ENCODE measurements around the gene TBC1D1. TPM values are rescaled to one million over a fixed set of nuclear protein-coding genes. Genes with fewer than 3 reads are reported as not detected.
A peak's percentile ranks its signal among the peaks of the same experiment; 100 is the strongest.

The TBC1D1 gene
- total RNA-seq, 1 donor from 2014 or later = 58.5 TPM

- Mint-ChIP-seq H3K36me3 (ENCODE audit: low read depth) (peaks cover 18% of the 10 kb centered on the region), H3K27me3 (ENCODE audit: low read depth) (no peaks in the 10 kb centered on the region), H3K9me3 (no peaks in the 10 kb centered on the region), H3K4me1 (ENCODE audit: low read depth) (peaks cover 22% of the 10 kb centered on the region), H3K27ac (no peak overlapping the region), H3K4me3 (ENCODE audit: low read depth) (no peak overlapping the region)
- intact Hi-C loops (cut with micrococcal nuclease) = loop anchor here (2.0 kb wide), 1 partner anchor 18 kb away; the partner anchor contains the start of gene TBC1D1
- DNase-seq (ENCODE audit: low spot score) = no peak
These were observed 18.4 kb upstream of the TBC1D1 start for GRCh38 chr4:37872310-37872988.

DNA sequence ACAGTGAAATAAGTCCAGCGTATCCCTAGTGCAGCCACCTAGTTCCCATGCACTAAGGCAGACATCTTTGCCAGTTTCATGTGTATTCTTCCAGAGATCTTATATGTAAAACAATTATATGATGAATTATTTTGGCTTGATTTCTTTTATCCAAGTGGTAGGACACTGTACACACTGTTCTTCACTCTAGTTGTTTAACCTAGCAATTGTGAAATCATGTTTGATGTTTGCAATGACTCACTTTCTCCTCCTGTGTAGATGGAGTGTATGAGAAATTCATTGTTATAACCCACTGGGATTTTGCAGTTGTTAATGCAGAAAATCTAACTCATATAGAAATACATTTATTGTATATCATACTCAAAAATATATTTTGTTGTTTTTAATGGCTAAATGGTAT is 17.5 kb upstream of the TBC1D1 start:
- peaks cover 22% of the 10 kb centered on the region for H3K4me1 Mint-ChIP-seq (ENCODE audit: low read depth)
- no peak overlapping the region for H3K4me3 Mint-ChIP-seq (ENCODE audit: low read depth)
- no peaks in the 10 kb centered on the region for H3K9me3 Mint-ChIP-seq
- DNase-seq (ENCODE audit: low spot score) = no peak
- intact Hi-C loops (cut with micrococcal nuclease) = loop anchor here (2.0 kb wide), 1 partner anchor 17 kb away; the partner anchor contains the start of gene TBC1D1
- H3K27ac Mint-ChIP-seq = no peak overlapping the region
- no peaks in the 10 kb centered on the region for H3K27me3 Mint-ChIP-seq (ENCODE audit: low read depth)
- peaks cover 10% of the 10 kb centered on the region for H3K36me3 Mint-ChIP-seq (ENCODE audit: low read depth)

DNA sequence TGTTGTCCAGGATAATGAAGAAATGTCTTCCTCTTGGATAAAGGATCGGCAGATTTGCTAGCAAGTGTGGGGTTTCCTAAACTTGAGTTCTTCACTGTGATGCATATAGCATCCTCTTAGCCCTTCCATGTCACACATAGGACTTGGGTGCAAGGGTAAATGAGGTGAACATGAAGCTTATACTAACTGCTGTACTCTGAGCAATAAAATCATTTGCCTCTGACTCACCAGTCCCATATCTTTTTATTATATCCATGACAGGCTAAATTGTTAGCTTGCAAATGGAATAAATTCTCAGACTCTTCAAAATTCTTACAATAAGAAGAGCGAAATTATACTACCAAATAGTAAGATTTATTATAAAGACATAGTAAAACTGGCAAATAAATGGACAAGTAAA is 14.7 kb upstream of the TBC1D1 start:
- Mint-ChIP-seq H3K36me3 (ENCODE audit: low read depth) (peaks cover 4% of the 10 kb centered on the region), H3K9me3 (no peaks in the 10 kb centered on the region), H3K27ac (no peak overlapping the region), H3K4me1 (ENCODE audit: low read depth) (peaks cover 22% of the 10 kb centered on the region), H3K4me3 (ENCODE audit: low read depth) (no peak overlapping the region), H3K27me3 (ENCODE audit: low read depth) (no peaks in the 10 kb centered on the region)
- intact Hi-C loops (cut with micrococcal nuclease) = no loop called here
- no peak for DNase-seq (ENCODE audit: low spot score)

DNA sequence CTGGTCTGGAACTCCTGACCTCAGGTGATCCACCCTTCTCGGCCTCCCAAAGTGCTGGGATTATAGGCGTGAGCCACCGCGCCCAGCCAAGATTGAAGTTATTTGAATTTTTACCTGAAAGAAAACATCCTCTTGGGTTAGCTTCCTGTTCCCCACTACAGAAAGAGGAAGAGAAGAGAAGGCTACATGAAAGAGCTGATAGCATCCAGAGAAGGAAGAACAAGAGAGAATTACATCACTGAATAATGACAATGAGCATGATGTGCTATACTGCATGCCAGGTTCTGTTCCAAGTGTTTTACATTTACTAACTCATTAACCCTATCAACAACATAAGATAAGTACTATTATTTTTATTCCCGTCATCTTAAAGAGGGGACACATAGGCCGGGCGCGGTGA is 11.5 kb upstream of the TBC1D1 start:
- Mint-ChIP-seq H3K9me3 (no peaks in the 10 kb centered on the region), H3K4me3 (ENCODE audit: low read depth) (no peak overlapping the region), H3K4me1 (ENCODE audit: low read depth) (peaks cover 9% of the 10 kb centered on the region), H3K27me3 (ENCODE audit: low read depth) (peaks cover 11% of the 10 kb centered on the region), H3K27ac (no peak overlapping the region), H3K36me3 (ENCODE audit: low read depth) (no peaks in the 10 kb centered on the region)
- intact Hi-C loops (cut with micrococcal nuclease) = no loop called here
- no peak for DNase-seq (ENCODE audit: low spot score)

GRCh38 chr4:37881811-37882210 is 9.1 kb upstream of the TBC1D1 start:
- Mint-ChIP-seq H3K9me3 (no peaks in the 10 kb centered on the region), H3K27me3 (ENCODE audit: low read depth) (peaks cover 15% of the 10 kb centered on the region), H3K4me1 (ENCODE audit: low read depth) (peaks cover 21% of the 10 kb centered on the region), H3K4me3 (ENCODE audit: low read depth) (no peak overlapping the region), H3K27ac (no peak overlapping the region), H3K36me3 (ENCODE audit: low read depth) (no peaks in the 10 kb centered on the region)
- DNase-seq (ENCODE audit: low spot score) = no peak
- intact Hi-C loops (cut with micrococcal nuclease) = no loop called here

DNA sequence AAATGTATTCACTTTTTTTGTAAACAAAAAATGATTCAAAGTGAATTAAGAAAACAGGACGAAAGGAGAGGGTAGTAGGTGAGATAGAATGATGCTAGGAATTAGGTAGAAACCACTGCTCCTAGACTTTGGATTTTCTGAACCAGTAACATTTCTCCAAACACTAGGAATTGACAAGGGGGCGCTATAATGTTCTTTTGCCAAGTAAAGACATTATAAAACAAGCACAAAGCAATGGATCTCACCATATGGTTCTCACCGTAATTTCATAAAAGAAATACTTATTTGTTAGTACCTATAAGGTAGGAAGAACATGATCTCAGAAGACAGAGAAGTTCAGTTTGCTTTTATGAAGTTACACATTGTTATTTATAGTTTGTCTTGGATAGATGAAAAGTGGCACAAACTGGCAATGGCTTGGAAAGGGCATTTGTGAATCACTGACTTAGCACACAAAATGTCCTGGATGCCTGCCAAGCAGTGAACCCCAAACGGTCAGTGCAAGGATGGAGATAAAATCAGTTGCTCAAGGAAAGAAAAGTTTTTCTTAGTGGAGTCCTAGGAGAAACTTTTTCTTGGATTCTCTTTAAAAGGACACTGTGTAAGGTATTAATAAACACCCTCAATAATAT is 8.1 kb upstream of the TBC1D1 start:
- H3K27ac Mint-ChIP-seq = no peak overlapping the region
- H3K4me3 Mint-ChIP-seq (ENCODE audit: low read depth) = no peak overlapping the region
- intact Hi-C loops (cut with micrococcal nuclease) = no loop called here
- H3K36me3 Mint-ChIP-seq (ENCODE audit: low read depth) = no peaks in the 10 kb centered on the region
- H3K9me3 Mint-ChIP-seq = no peaks in the 10 kb centered on the region
- H3K4me1 Mint-ChIP-seq (ENCODE audit: low read depth) = peaks cover 22% of the 10 kb centered on the region
- peaks cover 16% of the 10 kb centered on the region for H3K27me3 Mint-ChIP-seq (ENCODE audit: low read depth)
- no peak for DNase-seq (ENCODE audit: low spot score)

DNA sequence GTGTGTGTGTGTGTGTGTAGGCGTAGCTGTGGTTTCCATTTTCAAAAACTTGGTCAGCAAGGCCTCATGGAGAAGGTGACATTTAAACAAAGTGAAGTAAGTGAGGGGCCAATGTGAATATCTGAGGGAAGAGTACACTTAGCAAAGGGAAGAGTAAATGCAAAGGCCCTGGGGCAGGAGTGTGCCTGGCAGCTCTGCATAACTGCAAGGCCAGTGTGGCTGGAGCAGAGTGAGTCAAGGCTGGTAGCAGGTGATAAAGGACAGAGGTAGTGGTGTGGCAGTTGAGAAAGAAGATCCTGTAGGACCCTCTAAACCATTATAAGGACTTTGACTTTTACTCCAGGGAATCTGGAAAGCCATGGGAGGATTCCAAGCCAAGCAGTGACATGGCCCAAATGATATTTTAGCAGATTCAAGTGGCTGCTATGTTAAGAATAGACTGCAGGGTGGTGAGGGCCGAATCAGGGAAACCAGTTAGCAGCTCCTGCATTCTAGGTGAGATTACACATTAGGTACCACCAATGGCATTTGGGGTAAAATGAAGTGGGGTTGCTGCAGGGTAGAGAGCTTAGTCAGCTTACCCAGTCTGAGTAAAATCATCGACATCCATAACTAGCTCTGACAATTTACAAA is 5.9 kb upstream of the TBC1D1 start:
- Mint-ChIP-seq H3K27ac (no peak overlapping the region), H3K4me3 (ENCODE audit: low read depth) (no peak overlapping the region)

DNA sequence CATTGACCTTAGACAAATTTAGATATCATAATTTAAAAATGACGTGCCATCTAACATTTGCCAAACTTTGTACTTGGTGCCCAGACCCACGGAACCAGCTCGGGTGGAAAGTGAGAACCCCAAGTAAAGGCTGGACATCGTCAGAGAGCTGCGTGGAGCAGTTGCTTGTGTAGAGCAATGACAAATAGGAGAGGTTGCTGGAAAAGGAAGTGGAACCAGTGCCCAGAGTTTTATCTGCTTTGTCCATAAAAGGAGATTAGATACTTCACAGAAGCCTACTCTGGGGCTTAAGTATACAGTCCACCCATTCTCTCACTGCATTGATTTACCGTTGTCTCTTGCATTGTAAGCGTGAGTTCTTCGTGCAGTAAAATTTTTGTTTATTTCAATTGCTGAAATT is 5.4 kb upstream of the TBC1D1 start:
- Mint-ChIP-seq H3K27me3 (ENCODE audit: low read depth) (peaks cover 23% of the 10 kb centered on the region), H3K9me3 (no peaks in the 10 kb centered on the region), H3K4me3 (ENCODE audit: low read depth) (no peak overlapping the region), H3K36me3 (ENCODE audit: low read depth) (no peaks in the 10 kb centered on the region), H3K27ac (no peak overlapping the region), H3K4me1 (ENCODE audit: low read depth) (peaks cover 33% of the 10 kb centered on the region)
- DNase-seq (ENCODE audit: low spot score) = no peak
- intact Hi-C loops (cut with micrococcal nuclease) = no loop called here

More for the DNA sequence above, 5.9 kb upstream of the TBC1D1 start:
- DNase-seq (ENCODE audit: low spot score) = no peak
- Mint-ChIP-seq H3K27me3 (ENCODE audit: low read depth) (peaks cover 23% of the 10 kb centered on the region), H3K36me3 (ENCODE audit: low read depth) (no peaks in the 10 kb centered on the region), H3K4me1 (ENCODE audit: low read depth) (peaks cover 33% of the 10 kb centered on the region), H3K9me3 (no peaks in the 10 kb centered on the region)
- intact Hi-C loops (cut with micrococcal nuclease) = no loop called here

DNA sequence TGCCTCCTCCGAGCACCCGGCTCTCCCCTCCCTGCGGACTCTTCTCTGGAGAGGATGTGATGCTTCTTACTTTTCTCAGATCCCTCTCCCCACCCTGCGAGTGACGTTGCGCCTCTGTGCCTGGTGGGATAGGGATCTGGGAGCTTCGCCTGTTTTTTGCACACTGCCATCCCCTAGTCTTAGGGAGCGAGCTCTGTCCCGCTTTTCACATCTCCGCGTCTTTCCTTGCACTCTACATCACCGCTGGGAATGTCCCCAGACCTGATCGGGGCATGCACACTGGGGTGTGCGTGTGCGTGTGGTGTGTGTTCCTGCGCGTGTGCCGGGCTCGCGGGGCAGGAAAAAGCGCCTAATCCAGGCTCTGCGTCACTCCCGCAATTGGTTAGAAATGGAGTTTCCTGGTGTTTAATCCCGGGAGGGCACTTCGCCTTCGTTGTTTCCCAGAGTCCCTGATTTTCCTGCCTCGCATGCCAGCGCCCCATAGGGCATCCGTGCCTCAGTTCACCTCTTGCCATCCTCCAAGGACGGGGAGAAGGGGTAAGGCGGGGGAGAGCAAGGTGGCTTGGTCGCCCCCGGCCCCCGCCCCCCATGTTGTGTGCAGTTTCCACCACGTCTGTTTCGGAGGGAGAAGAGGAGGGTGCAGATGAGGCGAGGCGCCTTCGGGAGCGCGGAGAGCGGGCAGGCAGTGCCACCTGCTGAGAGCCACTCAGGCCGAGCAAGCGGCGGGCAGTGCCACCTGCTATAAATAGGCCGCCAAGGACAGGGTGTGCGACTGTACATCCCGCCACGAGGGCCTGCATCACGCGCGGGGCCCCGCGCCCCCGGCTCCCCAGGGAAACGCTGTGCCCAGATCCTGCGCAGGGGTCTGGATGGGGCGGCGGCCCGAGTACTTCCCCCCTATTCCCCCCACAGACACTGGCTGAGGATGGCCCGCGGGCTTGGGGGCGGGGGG is 759 bp upstream of the TBC1D1 start:
- intact Hi-C loops (cut with micrococcal nuclease) = loop anchor here (2.0 to 10.0 kb wide), 7 partner anchors 17 to 967 kb away; partner anchors contain the start of genes KLF3, RELL1 and TLR6
- Mint-ChIP-seq H3K9me3 (no peaks in the 10 kb centered on the region), H3K4me3 (ENCODE audit: low read depth) (peak overlapping the region; percentile 67), H3K4me1 (ENCODE audit: low read depth) (peaks cover 39% of the 10 kb centered on the region), H3K27me3 (ENCODE audit: low read depth) (peaks cover 12% of the 10 kb centered on the region), H3K27ac (no peak overlapping the region), H3K36me3 (ENCODE audit: low read depth) (no peaks in the 10 kb centered on the region)
- no peak for DNase-seq (ENCODE audit: low spot score)

- H3K4me3 Mint-ChIP-seq (ENCODE audit: low read depth) = peak overlapping the region; percentile 87
- H3K4me1 Mint-ChIP-seq (ENCODE audit: low read depth) = peaks cover 43% of the 10 kb centered on the region
- H3K9me3 Mint-ChIP-seq = no peaks in the 10 kb centered on the region
- intact Hi-C loops (cut with micrococcal nuclease) = loop anchor here (1.0 to 10.0 kb wide), 11 partner anchors 19 to 966 kb away; partner anchors contain the start of genes KLF3, PGM2, RELL1 and TLR6
- no peaks in the 10 kb centered on the region for H3K36me3 Mint-ChIP-seq (ENCODE audit: low read depth)
- peak; percentile 63 for DNase-seq (ENCODE audit: low spot score)
- peak overlapping the region; percentile 89 for H3K27ac Mint-ChIP-seq
- peaks cover 10% of the 10 kb centered on the region for H3K27me3 Mint-ChIP-seq (ENCODE audit: low read depth)
These were observed 626 bp downstream of the TBC1D1 start for GRCh38 chr4:37891260-37892159.

DNA sequence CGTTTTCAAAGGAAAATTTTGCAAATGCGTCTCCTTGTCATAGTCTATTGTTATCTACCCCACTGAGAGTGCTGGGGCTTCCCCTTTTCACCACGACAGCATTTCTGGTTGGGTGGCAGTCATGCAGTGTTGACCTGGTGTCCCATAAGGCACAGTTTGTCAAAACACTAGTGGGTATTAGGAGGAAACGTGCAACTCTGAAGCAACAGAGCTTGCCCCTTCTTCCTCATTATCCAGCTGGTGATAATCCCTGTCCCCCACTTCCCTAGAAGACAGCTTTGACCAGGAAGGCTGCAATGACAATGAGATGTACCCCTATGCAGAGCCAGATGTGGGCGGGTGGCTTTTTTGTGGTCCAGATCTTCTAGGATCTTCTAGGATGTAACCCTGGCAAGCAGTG is 1.8 kb downstream of the TBC1D1 start:
- Mint-ChIP-seq H3K9me3 (no peaks in the 10 kb centered on the region), H3K4me1 (ENCODE audit: low read depth) (peaks cover 46% of the 10 kb centered on the region), H3K36me3 (ENCODE audit: low read depth) (no peaks in the 10 kb centered on the region), H3K27ac (peak overlapping the region; percentile 89), H3K27me3 (ENCODE audit: low read depth) (peaks cover 7% of the 10 kb centered on the region), H3K4me3 (ENCODE audit: low read depth) (peak overlapping the region; percentile 87)
- DNase-seq (ENCODE audit: low spot score) = no peak
- intact Hi-C loops (cut with micrococcal nuclease) = loop anchor here (1.0 to 10.0 kb wide), 9 partner anchors 37 to 965 kb away; partner anchors contain the start of genes KLF3, PGM2, RELL1 and TLR6
